SK-N-SH treated with all-trans-retinoic acid at 6 μM for 48 hours (cell line): ENCODE data around the gene AGAP1.

ENCODE experiments used
- ATAC-seq: fragments of 200-7000 bp; cut with Tn5 transposase; 3 replicates; pipeline ENCODE4 v1.9.1; 2020; ENCODE audit warnings: mild to moderate bottlenecking, moderate library complexity
- ARNTL ChIP-seq: fragments of 450-650 bp; formaldehyde crosslinking; IDR thresholded peaks from 2 replicates; pipeline ENCODE4 v1.5.0; 2020; ENCODE audit warnings: low read depth, mild to moderate bottlenecking, moderate library complexity, borderline replicate concordance
- BACH2 ChIP-seq: fragments of 250-450 bp; sonication (Bioruptor Pico); IDR thresholded peaks from 2 replicates; pipeline ENCODE4 v1.9.0; 2021; ENCODE audit warnings: mild to moderate bottlenecking, borderline replicate concordance
- CSDC2 ChIP-seq: fragments of 250-450 bp; sonication (Bioruptor Pico); IDR thresholded peaks from 2 replicates; pipeline ENCODE4 v1.5.0; 2020; ENCODE audit warnings: mild to moderate bottlenecking, moderate library complexity
- ESRRG ChIP-seq: fragments of 250-450 bp; sonication (Bioruptor Pico); IDR thresholded peaks from 2 replicates; pipeline ENCODE4 v1.6.1; 2021; ENCODE audit warnings: mild to moderate bottlenecking
- GLIS3 ChIP-seq: fragments of 250-450 bp; sonication (Bioruptor Pico); IDR thresholded peaks from 2 replicates; pipeline ENCODE4 v1.5.0; 2020; ENCODE audit warnings: mild to moderate bottlenecking, moderate library complexity
- ISL1 ChIP-seq: fragments of 250-450 bp; sonication (Bioruptor Pico); IDR thresholded peaks from 2 replicates; pipeline ENCODE4 v2.1.2; 2022; ENCODE audit warnings: mild to moderate bottlenecking, moderate library complexity
- OSR1 ChIP-seq: fragments of 250-450 bp; sonication (Bioruptor Pico); IDR thresholded peaks from 2 replicates; pipeline ENCODE4 v1.8.0; 2022; ENCODE audit warnings: moderate library complexity, mild to moderate bottlenecking, inconsistent platforms
- PATZ1 ChIP-seq: fragments of 250-450 bp; sonication (Bioruptor Pico); IDR thresholded peaks from 2 replicates; pipeline ENCODE4 v1.8.0; 2020; ENCODE audit warnings: mild to moderate bottlenecking, moderate library complexity, borderline replicate concordance
- POU6F1 ChIP-seq: fragments of 250-450 bp; sonication (Bioruptor Pico); IDR thresholded peaks from 2 replicates; pipeline ENCODE4 v1.8.0; 2021; ENCODE audit warnings: low read depth, mild to moderate bottlenecking, moderate library complexity, borderline replicate concordance
- PPARA ChIP-seq: fragments of 250-450 bp; sonication (Bioruptor Pico); IDR thresholded peaks from 2 replicates; pipeline ENCODE4 v1.5.0; 2020; ENCODE audit warnings: mild to moderate bottlenecking, borderline replicate concordance
- RARB ChIP-seq: fragments of 250-450 bp; sonication (Bioruptor Pico); IDR thresholded peaks from 2 replicates; pipeline ENCODE4 v1.8.0; 2021; ENCODE audit warnings: mild to moderate bottlenecking, moderate library complexity
- SNAI2 ChIP-seq: fragments of 250-450 bp; sonication (Bioruptor Pico); IDR thresholded peaks from 2 replicates; pipeline ENCODE4 v1.5.0; 2020; ENCODE audit warnings: mild to moderate bottlenecking, moderate library complexity
- TCF4 ChIP-seq: fragments of 250-450 bp; sonication (Bioruptor Pico); IDR thresholded peaks from 2 replicates; pipeline ENCODE4 v1.8.0; 2021; ENCODE audit warnings: mild to moderate bottlenecking, moderate library complexity, borderline replicate concordance
- TOX ChIP-seq: fragments of 250-450 bp; sonication (Bioruptor Pico); IDR thresholded peaks from 2 replicates; pipeline ENCODE4 v1.8.0; 2021; ENCODE audit warnings: mild to moderate bottlenecking, moderate library complexity, borderline replicate concordance
- TSHZ2 ChIP-seq: fragments of 250-450 bp; sonication (Bioruptor Pico); IDR thresholded peaks from 2 replicates; pipeline ENCODE4 v1.5.0; 2020; ENCODE audit warnings: mild to moderate bottlenecking, moderate library complexity
- ZC3H10 ChIP-seq: fragments of 250-450 bp; sonication (Bioruptor Pico); IDR thresholded peaks from 2 replicates; pipeline ENCODE4 v1.5.1; 2021; ENCODE audit warnings: mild to moderate bottlenecking, moderate library complexity
- ZFP3 ChIP-seq: fragments of 250-450 bp; sonication (Bioruptor Pico); IDR thresholded peaks from 2 replicates; pipeline ENCODE4 v1.5.0; 2020; ENCODE audit warnings: mild to moderate bottlenecking, moderate library complexity
- ZFP30 ChIP-seq: fragments of 450-650 bp; formaldehyde crosslinking; IDR thresholded peaks from 2 replicates; pipeline ENCODE4 v1.5.0; 2022; ENCODE audit warnings: mild to moderate bottlenecking, moderate library complexity
- ZNF565 ChIP-seq: fragments of 450-650 bp; formaldehyde crosslinking; conservative IDR thresholded peaks from 2 replicates; pipeline ENCODE4 v1.5.0; 2020; ENCODE audit warnings: low read depth, mild to moderate bottlenecking, moderate library complexity
- ZNF70 ChIP-seq: fragments of 450-650 bp; formaldehyde crosslinking; IDR thresholded peaks from 2 replicates; pipeline ENCODE4 v1.5.0; 2020; ENCODE audit warnings: mild to moderate bottlenecking, moderate library complexity
- ZNF8 ChIP-seq: fragments of 450-650 bp; formaldehyde crosslinking; IDR thresholded peaks from 2 replicates; pipeline ENCODE4 v1.5.0; 2020; ENCODE audit warnings: mild to moderate bottlenecking, moderate library complexity
- TF ChIP-seq, protein P1 (sequence below): fragments of 250-450 bp; sonication (Bioruptor Pico); IDR thresholded peaks from 2 replicates; pipeline ENCODE4 v1.5.1; 2021; ENCODE audit warnings: mild to moderate bottlenecking, moderate library complexity
- TF ChIP-seq, protein P2 (sequence below): fragments of 250-450 bp; sonication (Bioruptor Pico); IDR thresholded peaks from 2 replicates; pipeline ENCODE4 v1.5.1; 2020; ENCODE audit warnings: low read depth, mild to moderate bottlenecking, moderate library complexity

AGAP1 gene

DNA sequence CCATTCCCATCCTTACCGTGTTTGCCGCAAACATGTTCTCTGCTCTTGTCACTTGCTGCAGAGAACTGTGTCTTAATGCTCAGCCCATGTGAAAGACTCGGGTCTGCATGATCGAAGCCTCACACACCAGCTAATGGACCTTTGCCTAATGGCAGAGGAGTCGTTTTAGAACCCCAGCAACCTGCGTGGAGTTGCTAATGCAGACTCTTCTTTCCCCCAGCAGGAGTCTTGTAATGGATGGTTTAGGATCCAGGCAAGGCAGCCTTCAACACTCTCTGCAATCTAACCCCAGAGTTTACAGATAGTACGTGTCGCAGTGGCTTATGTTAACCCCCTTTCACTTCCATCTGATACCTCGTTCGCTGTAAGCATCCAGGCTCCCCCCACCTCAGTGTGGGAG, 316.4 kb downstream of the AGAP1 start (continued):
- TF ChIP-seq PPARA (no peak), SNAI2 (no peak)

GRCh38 chr2:235810846-235811245, 317.0 kb downstream of the AGAP1 start:
- no peak for ATAC-seq
- no peak for TF ChIP-seq ZNF70 (CRISPR knock-in tag)
- no peak for TF ChIP-seq ZNF8 (CRISPR knock-in tag)
- no peak for TF ChIP-seq CSDC2

- no peak for ATAC-seq
- TF ChIP-seq GLIS3 (CRISPR knock-in tag), result no peak
- no peak for TF ChIP-seq TOX (CRISPR knock-in tag)
- no peak for TF ChIP-seq TSHZ2 (CRISPR knock-in tag)
- no peak for TF ChIP-seq PPARA
- TF ChIP-seq RARB, result no peak
- TF ChIP-seq ZNF70 (CRISPR knock-in tag), result no peak
- no peak for TF ChIP-seq POU6F1
- TF ChIP-seq ZNF8 (CRISPR knock-in tag), result no peak
- TF ChIP-seq, protein P1, sequence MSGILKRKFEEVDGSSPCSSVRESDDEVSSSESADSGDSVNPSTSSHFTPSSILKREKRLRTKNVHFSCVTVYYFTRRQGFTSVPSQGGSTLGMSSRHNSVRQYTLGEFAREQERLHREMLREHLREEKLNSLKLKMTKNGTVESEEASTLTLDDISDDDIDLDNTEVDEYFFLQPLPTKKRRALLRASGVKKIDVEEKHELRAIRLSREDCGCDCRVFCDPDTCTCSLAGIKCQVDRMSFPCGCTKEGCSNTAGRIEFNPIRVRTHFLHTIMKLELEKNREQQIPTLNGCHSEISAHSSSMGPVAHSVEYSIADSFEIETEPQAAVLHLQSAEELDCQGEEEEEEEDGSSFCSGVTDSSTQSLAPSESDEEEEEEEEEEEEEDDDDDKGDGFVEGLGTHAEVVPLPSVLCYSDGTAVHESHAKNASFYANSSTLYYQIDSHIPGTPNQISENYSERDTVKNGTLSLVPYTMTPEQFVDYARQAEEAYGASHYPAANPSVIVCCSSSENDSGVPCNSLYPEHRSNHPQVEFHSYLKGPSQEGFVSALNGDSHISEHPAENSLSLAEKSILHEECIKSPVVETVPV (CRISPR knock-in tag), result no peak
- no peak for TF ChIP-seq TCF4
- TF ChIP-seq ARNTL, result no peak
- TF ChIP-seq, protein P2, sequence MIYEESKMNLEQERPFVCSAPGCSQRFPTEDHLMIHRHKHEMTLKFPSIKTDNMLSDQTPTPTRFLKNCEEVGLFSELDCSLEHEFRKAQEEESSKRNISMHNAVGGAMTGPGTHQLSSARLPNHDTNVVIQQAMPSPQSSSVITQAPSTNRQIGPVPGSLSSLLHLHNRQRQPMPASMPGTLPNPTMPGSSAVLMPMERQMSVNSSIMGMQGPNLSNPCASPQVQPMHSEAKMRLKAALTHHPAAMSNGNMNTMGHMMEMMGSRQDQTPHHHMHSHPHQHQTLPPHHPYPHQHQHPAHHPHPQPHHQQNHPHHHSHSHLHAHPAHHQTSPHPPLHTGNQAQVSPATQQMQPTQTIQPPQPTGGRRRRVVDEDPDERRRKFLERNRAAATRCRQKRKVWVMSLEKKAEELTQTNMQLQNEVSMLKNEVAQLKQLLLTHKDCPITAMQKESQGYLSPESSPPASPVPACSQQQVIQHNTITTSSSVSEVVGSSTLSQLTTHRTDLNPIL (CRISPR knock-in tag), result no peak
- TF ChIP-seq ZFP3 (CRISPR knock-in tag), result no peak
- no peak for TF ChIP-seq SNAI2
- TF ChIP-seq ISL1 (CRISPR knock-in tag), result no peak
Measured at GRCh38 chr2:235811446-235812184, 317.8 kb downstream of the AGAP1 start.

DNA sequence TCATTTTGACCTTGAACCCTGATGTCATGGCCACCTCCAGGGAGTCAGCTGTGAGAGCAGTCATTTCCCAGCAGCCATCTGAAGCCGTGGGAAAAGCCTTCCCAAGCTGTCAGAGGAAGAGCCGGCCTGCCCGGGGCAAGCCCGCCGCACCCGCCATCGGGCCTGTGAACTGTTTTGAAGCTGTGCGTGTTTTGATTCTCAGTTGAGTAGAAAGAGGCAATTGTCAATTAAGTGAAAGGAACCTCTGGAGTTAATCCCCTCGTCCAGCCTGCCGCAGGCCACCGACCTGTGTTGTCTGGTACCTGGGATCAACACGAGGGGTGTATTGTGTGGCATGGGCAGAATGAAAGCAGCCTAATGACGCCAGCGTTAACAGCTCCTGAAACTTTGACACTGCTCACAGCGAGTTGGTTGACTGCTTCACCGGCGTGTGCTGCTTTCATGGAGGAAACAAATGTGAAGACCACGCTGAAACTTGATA, 318.4 kb downstream of the AGAP1 start:
- no peak for ATAC-seq
- TF ChIP-seq RARB, result no peak
- TF ChIP-seq TOX (CRISPR knock-in tag), result no peak
- TF ChIP-seq PATZ1 (CRISPR knock-in tag), result no peak
- TF ChIP-seq ZC3H10, result no peak
- no peak for TF ChIP-seq ISL1 (CRISPR knock-in tag)
- TF ChIP-seq TCF4, result no peak
- TF ChIP-seq GLIS3 (CRISPR knock-in tag), result no peak
- TF ChIP-seq, protein P2 (CRISPR knock-in tag), result no peak
- no peak for TF ChIP-seq ZNF565 (CRISPR knock-in tag)
- TF ChIP-seq ZFP30 (CRISPR knock-in tag), result no peak
- TF ChIP-seq ZNF8 (CRISPR knock-in tag), result no peak
- no peak for TF ChIP-seq BACH2
- no peak for TF ChIP-seq POU6F1
- no peak for TF ChIP-seq ZFP3 (CRISPR knock-in tag)
- TF ChIP-seq ESRRG (CRISPR knock-in tag), result no peak
- TF ChIP-seq OSR1, result no peak
- TF ChIP-seq PPARA, result no peak
